Mesenchymal stem cell (in vitro differentiated cells and primary cell): ENCODE data around the gene ZBTB5.

Experiments used
- DNase-seq: peaks from one replicate; pipeline ENCODE4 v3.0.0-alpha.2; 2013
- H2AFZ ChIP-seq: one replicate; pipeline ENCODE4 v1.6.1; 2013; ENCODE audit warnings: low read depth, mild to moderate bottlenecking, control low read depth, inconsistent platforms, low read length, moderate library complexity
- H2AK5ac ChIP-seq: 2 replicates; pipeline ENCODE4 v1.6.1; 2013; ENCODE audit warnings: low read length, moderate library complexity, mild to moderate bottlenecking, inconsistent platforms; ENCODE audit not compliant: severe bottlenecking
- H2BK120ac ChIP-seq: one replicate; pipeline ENCODE4 v1.6.1; 2013; ENCODE audit warnings: low read depth, mild to moderate bottlenecking, inconsistent platforms, low read length, moderate library complexity
- H2BK12ac ChIP-seq, 2 experiments: one replicate each; pipeline ENCODE4 v1.6.1; 2013; ENCODE audit warnings: inconsistent platforms in 2 of 2, low read length in 2 of 2, mild to moderate bottlenecking in 2 of 2, moderate library complexity in 2 of 2, control low read depth in 1 of 2
- H2BK15ac ChIP-seq: one replicate; pipeline ENCODE4 v1.6.1; 2013; ENCODE audit warnings: mild to moderate bottlenecking, low read depth, inconsistent platforms; ENCODE audit not compliant: poor library complexity, severe bottlenecking
- H2BK5ac ChIP-seq: 2 replicates; pipeline ENCODE4 v1.6.1; 2013; ENCODE audit warnings: low read depth, mild to moderate bottlenecking, low read length, control low read depth, inconsistent platforms; ENCODE audit not compliant: poor library complexity, severe bottlenecking
- H3K14ac ChIP-seq, 2 experiments: one replicate each; pipeline ENCODE4 v1.6.1; 2013; ENCODE audit warnings: inconsistent platforms in 2 of 2, low read length in 2 of 2, control low read depth in 1 of 2, mild to moderate bottlenecking in 1 of 2, moderate library complexity in 1 of 2
- H3K18ac ChIP-seq, 2 experiments: one replicate each; pipeline ENCODE4 v1.6.1; 2013; ENCODE audit warnings: inconsistent platforms in 2 of 2, low read length in 2 of 2, control low read depth in 1 of 2, low read depth in 1 of 2, mild to moderate bottlenecking in 1 of 2
- H3K23ac ChIP-seq, 2 experiments: one replicate each; pipeline ENCODE4 v1.6.1; 2013; ENCODE audit warnings: inconsistent platforms in 2 of 2, low read length in 2 of 2, mild to moderate bottlenecking in 2 of 2, moderate library complexity in 2 of 2, control low read depth in 1 of 2
- H3K27ac ChIP-seq: 2 replicates; pipeline ENCODE4 v1.5.1; 2013; ENCODE audit warnings: mild to moderate bottlenecking, moderate library complexity, low read length, control low read depth, inconsistent platforms; ENCODE audit not compliant: poor library complexity, severe bottlenecking
- H3K27me3 ChIP-seq, 2 experiments: 2 replicates each; pipeline versions ENCODE4 v1.6.1 to v1.7.0; 2013; ENCODE audit warnings: low read length in 2 of 2, mild to moderate bottlenecking in 2 of 2, moderate library complexity in 2 of 2, control low read depth in 1 of 2, inconsistent platforms in 1 of 2; ENCODE audit not compliant: control insufficient read depth in 1 of 2, insufficient read depth in 1 of 2
- H3K36me3 ChIP-seq, 2 experiments: 2 replicates each; pipeline versions ENCODE4 v1.6.1 to v1.7.0; 2013; ENCODE audit warnings: low read length in 2 of 2, control low read depth in 1 of 2, inconsistent platforms in 1 of 2, low read depth in 1 of 2, mild to moderate bottlenecking in 1 of 2; ENCODE audit not compliant: insufficient read depth in 2 of 2, control insufficient read depth in 1 of 2
- H3K4ac ChIP-seq, 2 experiments: one replicate each; pipeline ENCODE4 v1.6.1; 2013; ENCODE audit warnings: inconsistent platforms in 2 of 2, low read length in 2 of 2, mild to moderate bottlenecking in 2 of 2, moderate library complexity in 2 of 2, control low read depth in 1 of 2, low read depth in 1 of 2
- H3K4me1 ChIP-seq: 2 replicates; pipeline ENCODE4 v1.6.1; 2013; ENCODE audit warnings: low read depth, low read length, control low read depth; ENCODE audit not compliant: control insufficient read depth, insufficient read depth
- H3K4me2 ChIP-seq: 2 replicates; pipeline ENCODE4 v1.6.1; 2013; ENCODE audit warnings: low read length, mild to moderate bottlenecking, inconsistent platforms; ENCODE audit not compliant: poor library complexity, severe bottlenecking
- H3K4me3 ChIP-seq, 2 experiments: 2 replicates each; pipeline versions ENCODE4 v1.5.1 to v1.7.0; 2013; ENCODE audit warnings: low read length in 2 of 2, mild to moderate bottlenecking in 2 of 2, control low read depth in 1 of 2, low read depth in 1 of 2; ENCODE audit not compliant: insufficient read depth in 1 of 2
- H3K79me1 ChIP-seq: replicated peaks from 2 replicates; pipeline ENCODE4 v1.6.1; 2013; ENCODE audit warnings: mild to moderate bottlenecking, control low read depth, low read length, inconsistent platforms; ENCODE audit not compliant: poor library complexity, severe bottlenecking
- H3K9ac ChIP-seq: 2 replicates; pipeline ENCODE4 v1.7.0; 2013; ENCODE audit warnings: mild to moderate bottlenecking, low read length, moderate library complexity
- H3K9me3 ChIP-seq: 2 replicates; pipeline ENCODE4 v1.7.0; 2013; ENCODE audit warnings: mild to moderate bottlenecking, low read length; ENCODE audit not compliant: control insufficient read depth
- H4K8ac ChIP-seq: one replicate; pipeline ENCODE4 v1.6.1; 2013; ENCODE audit warnings: inconsistent platforms, mild to moderate bottlenecking, low read length, moderate library complexity
- H4K91ac ChIP-seq: one replicate; pipeline ENCODE4 v1.6.1; 2013; ENCODE audit warnings: mild to moderate bottlenecking, low read length, inconsistent platforms
- WGBS: methylation state at CpG from one replicate; pipeline ENCODE4 v1.1.7; 2013; ENCODE audit warnings: mixed read lengths; 5-methylcytosine and 5-hydroxymethylcytosine counted together

Gene ZBTB5

GRCh38 chr9:37454238-37454637 lies 11.0 kb downstream of the ZBTB5 start:
- H3K27me3 ChIP-seq = no peaks in the 10 kb centered on the region

DNA sequence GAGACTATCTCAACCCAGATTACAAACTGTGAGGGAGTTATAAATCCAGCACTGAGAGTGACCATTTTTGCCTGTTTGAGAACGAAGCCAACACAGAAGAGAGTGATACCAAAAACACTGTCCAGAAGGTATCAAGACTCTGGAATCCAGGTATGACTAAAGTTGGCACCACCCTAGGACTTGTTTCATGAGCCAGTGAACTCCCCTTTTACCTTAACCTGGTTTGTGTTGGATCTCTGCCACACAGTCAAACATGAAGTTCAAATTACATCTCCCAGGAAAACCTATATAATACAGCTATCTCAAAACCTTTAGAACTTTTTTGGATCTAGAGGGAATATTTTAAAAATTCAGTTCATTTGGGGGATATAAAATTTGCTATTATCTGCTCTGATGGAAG lies 11.4 kb downstream of the ZBTB5 start:
- WGBS = 100% methylated on average over 1 of the region's 1 CpG
- H2BK12ac ChIP-seq = no peak overlapping the region

More at GRCh38 chr9:37454238-37454637, 11.0 kb downstream of the ZBTB5 start:
- H3K18ac ChIP-seq = no peak overlapping the region
- no peak overlapping the region for H3K9ac ChIP-seq
- no peak overlapping the region for H3K27ac ChIP-seq
- no peak overlapping the region for H3K14ac ChIP-seq
- H2AFZ ChIP-seq = no peak overlapping the region
- H3K36me3 ChIP-seq = peaks cover 5 to 13% of the 10 kb centered on the region in 2 experiments
- peaks cover 4% of the 10 kb centered on the region for H3K4me1 ChIP-seq
- H3K4me3 ChIP-seq = no peak overlapping the region
- no peak overlapping the region for H4K91ac ChIP-seq
- DNase-seq = no peak
- no peak overlapping the region for H2BK15ac ChIP-seq
- peaks cover 32% of the 10 kb centered on the region for H3K79me1 ChIP-seq
- H3K23ac ChIP-seq = no peak overlapping the region
- H2BK120ac ChIP-seq = no peak overlapping the region
- H3K4me2 ChIP-seq = no peak overlapping the region
- H2AK5ac ChIP-seq = no peak overlapping the region
- no peak overlapping the region for H4K8ac ChIP-seq
- H2BK12ac ChIP-seq = no peak overlapping the region
- no peaks in the 10 kb centered on the region for H3K9me3 ChIP-seq
- H2BK5ac ChIP-seq = no peak overlapping the region
- H3K4ac ChIP-seq = no peak overlapping the region

GRCh38 chr9:37452611-37453010 lies 12.6 kb downstream of the ZBTB5 start:
- Histone ChIP-seq H4K91ac (no peak overlapping the region), H2BK5ac (no peak overlapping the region), H2AK5ac (no peak overlapping the region), H2BK120ac (no peak overlapping the region), H2AFZ (no peak overlapping the region), H2BK15ac (no peak overlapping the region), H3K4me3 (no peak overlapping the region), H3K36me3 (peaks cover 5 to 18% of the 10 kb centered on the region in 2 experiments), H3K4me1 (peaks cover 4% of the 10 kb centered on the region), H3K4ac (no peak overlapping the region), H3K9ac (no peak overlapping the region), H3K9me3 (no peaks in the 10 kb centered on the region), H3K18ac (no peak overlapping the region), H3K27me3 (no peaks in the 10 kb centered on the region), H3K79me1 (peaks cover 33% of the 10 kb centered on the region), H3K27ac (no peak overlapping the region), H2BK12ac (no peak overlapping the region), H4K8ac (no peak overlapping the region), H3K4me2 (no peak overlapping the region), H3K14ac (no peak overlapping the region), H3K23ac (no peak overlapping the region)
- whole genome bisulfite sequencing = 100% methylated on average over 1 of the region's 1 CpG
- no peak for DNase-seq

More for the DNA sequence above, 11.4 kb downstream of the ZBTB5 start:
- Histone ChIP-seq H3K4me3 (no peak overlapping the region), H3K36me3 (peaks cover 5 to 14% of the 10 kb centered on the region in 2 experiments), H2AFZ (no peak overlapping the region), H2BK15ac (no peak overlapping the region), H3K4me2 (no peak overlapping the region), H3K14ac (no peak overlapping the region), H3K27ac (no peak overlapping the region), H3K18ac (no peak overlapping the region), H3K79me1 (peaks cover 32% of the 10 kb centered on the region), H3K27me3 (no peaks in the 10 kb centered on the region), H2BK120ac (no peak overlapping the region), H3K9ac (no peak overlapping the region), H2BK5ac (no peak overlapping the region), H3K23ac (no peak overlapping the region), H3K4ac (no peak overlapping the region), H4K8ac (no peak overlapping the region), H4K91ac (no peak overlapping the region), H3K4me1 (peaks cover 4% of the 10 kb centered on the region), H2AK5ac (no peak overlapping the region), H3K9me3 (no peaks in the 10 kb centered on the region)
- DNase-seq = no peak

DNA sequence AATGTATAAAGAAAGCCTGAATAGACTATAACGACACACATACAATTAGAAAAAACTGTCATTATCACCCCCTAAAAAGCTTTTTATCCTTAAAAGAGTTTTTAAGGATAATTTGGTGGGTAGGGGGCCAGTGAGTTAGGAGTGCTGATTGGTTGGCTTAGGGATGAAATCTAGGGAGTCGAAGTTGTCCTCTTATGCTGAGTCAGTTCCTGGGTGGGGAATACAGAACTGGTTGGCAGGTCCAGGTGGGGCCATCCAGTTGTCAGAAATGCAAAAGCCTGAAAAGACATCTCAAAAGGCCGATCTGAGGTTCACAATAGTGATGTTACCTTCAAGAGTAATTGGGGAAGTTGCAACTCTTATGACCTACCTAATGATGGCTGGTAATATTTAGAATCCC lies 13.6 kb downstream of the ZBTB5 start:
- Histone ChIP-seq H3K4me3 (no peak overlapping the region), H3K4me1 (peaks cover 4% of the 10 kb centered on the region), H4K91ac (no peak overlapping the region), H3K27me3 (no peaks in the 10 kb centered on the region), H3K79me1 (peaks cover 29% of the 10 kb centered on the region), H3K14ac (no peak overlapping the region), H3K23ac (no peak overlapping the region), H3K36me3 (peaks cover 2 to 25% of the 10 kb centered on the region in 2 experiments), H2BK12ac (no peak overlapping the region), H3K9me3 (no peaks in the 10 kb centered on the region), H2BK120ac (no peak overlapping the region), H2BK5ac (no peak overlapping the region), H3K27ac (no peak overlapping the region), H3K9ac (no peak overlapping the region), H4K8ac (no peak overlapping the region), H3K4ac (no peak overlapping the region), H2AFZ (no peak overlapping the region), H2AK5ac (no peak overlapping the region), H3K18ac (no peak overlapping the region), H2BK15ac (no peak overlapping the region), H3K4me2 (no peak overlapping the region)
- WGBS = 92% methylated on average over 2 of the region's 3 CpGs
- no peak for DNase-seq
